VCaP (cell line): ENCODE results near the gene TULP1.

ENCODE experiments used
- H3K27ac ChIP-seq: fragments of 450-650 bp; 2 replicates; pipeline ENCODE4 v1.5.1; 2017
- CTCF ChIP-seq: fragments of 450-650 bp; conservative IDR thresholded peaks from 2 replicates; pipeline ENCODE4 v1.5.1; 2017; ENCODE audit warnings: mild to moderate bottlenecking, moderate library complexity

The TULP1 gene

GRCh38 chr6:35474131-35474941 lies 38.4 kb downstream of the TULP1 start:
- no peak overlapping the region for H3K27ac ChIP-seq

DNA sequence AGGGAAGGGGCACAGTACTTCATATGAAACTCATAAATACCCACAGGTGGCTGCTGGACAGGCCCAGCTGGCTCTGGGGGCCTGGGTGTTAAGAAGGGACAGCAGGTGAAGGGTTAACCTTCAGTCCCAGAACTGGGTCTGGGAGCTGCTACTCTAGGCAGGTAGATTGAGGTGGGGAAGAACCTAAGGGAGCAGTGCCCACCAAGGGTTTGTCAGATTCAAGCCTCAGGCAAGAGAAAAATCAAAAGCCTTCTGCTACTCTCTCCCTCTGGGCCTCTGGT lies 38.9 kb downstream of the TULP1 start:
- no peak for TF ChIP-seq CTCF
- no peak overlapping the region for H3K27ac ChIP-seq

More at GRCh38 chr6:35474131-35474941, 38.4 kb downstream of the TULP1 start:
- no peak for TF ChIP-seq CTCF

DNA sequence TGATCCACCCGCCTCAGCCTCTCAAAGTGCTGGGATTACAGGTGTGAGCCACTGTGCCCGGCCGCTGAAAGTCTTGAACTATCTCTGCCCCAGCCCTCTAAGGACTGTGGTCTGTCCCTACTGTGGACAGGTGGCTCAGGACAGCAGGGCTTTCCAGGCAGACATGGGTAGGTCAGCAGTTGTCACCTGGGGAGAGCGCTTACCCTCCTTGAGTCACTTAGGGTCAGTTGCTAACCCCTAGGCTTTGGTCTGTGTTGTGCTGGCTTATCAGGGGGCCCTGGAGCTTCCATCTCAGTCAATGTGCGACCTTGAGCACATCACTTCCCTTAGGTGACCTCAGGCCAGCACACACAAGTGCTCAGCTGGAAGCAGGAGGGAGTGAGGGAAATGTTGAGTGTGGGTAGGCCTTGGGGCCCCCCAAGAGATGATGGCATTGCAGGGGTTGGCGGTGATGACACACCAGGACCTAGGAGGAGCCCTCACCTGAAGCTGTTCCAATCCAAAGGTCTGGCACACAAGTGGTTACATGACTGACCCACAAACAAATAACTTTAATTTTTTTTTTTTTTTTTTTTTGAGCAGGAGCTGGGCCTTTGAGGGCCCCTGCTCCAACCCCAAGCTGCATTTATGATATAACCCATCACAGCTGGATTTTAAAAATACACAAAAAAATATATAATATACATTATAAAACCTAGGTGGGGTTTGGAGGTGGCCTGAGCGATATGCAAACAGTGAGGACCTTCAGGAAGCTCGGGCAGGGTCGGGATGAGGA lies 39.4 kb downstream of the TULP1 start:
- no peak for TF ChIP-seq CTCF
- H3K27ac ChIP-seq, result peak overlapping the region; percentile 96

GRCh38 chr6:35471836-35472345 lies 40.8 kb downstream of the TULP1 start:
- peak overlapping the region; percentile 96 for H3K27ac ChIP-seq
- TF ChIP-seq CTCF, result no peak

- TF ChIP-seq CTCF, result no peak
- peak overlapping the region; percentile 96 for H3K27ac ChIP-seq
Measured at GRCh38 chr6:35470663-35471120, 42.0 kb downstream of the TULP1 start.

GRCh38 chr6:35469751-35470662 lies 42.7 kb downstream of the TULP1 start:
- TF ChIP-seq CTCF, result no peak
- peak overlapping the region; percentile 96 for H3K27ac ChIP-seq
